Tibial nerve (tissue), 4 donors: ENCODE results near the gene CDKN1C. TPM values are rescaled to one million over a fixed set of nuclear protein-coding genes. Genes with fewer than 3 reads are reported as not detected.

Source experiments
- DNase-seq, 2 donors: peaks; one replicate each; pipeline ENCODE4 v3.0.0-alpha.2; 2019; ENCODE audit warnings: low spot score in 2 of 2
- H3K27ac ChIP-seq, 4 donors: fragments of 200-600 bp; sonication (generic) in 3 of 4; one replicate each; pipeline ENCODE4 v1.5.1; 2017 to 2019; ENCODE audit warnings: mild to moderate bottlenecking in 1 of 4
- H3K27me3 ChIP-seq, 2 donors: fragments of 200-600 bp; sonication (generic) in 1 of 2; one replicate each; pipeline versions ENCODE4 v1.5.1 to v1.6.0; 2017 to 2019
- H3K36me3 ChIP-seq, 3 donors: fragments of 200-600 bp; sonication (generic); one replicate each; pipeline ENCODE4 v1.5.1; 2018 to 2019
- H3K4me1 ChIP-seq, 4 donors: fragments of 200-600 bp; sonication (generic) in 3 of 4; one replicate each; pipeline ENCODE4 v1.5.1; 2017 to 2019
- H3K4me3 ChIP-seq, 4 donors: fragments of 200-600 bp; sonication (generic) in 3 of 4; one replicate each; pipeline ENCODE4 v1.5.1; 2017 to 2019; ENCODE audit warnings: mild to moderate bottlenecking in 1 of 4, moderate library complexity in 1 of 4
- H3K9me3 ChIP-seq, 4 donors: fragments of 200-600 bp; sonication (generic) in 3 of 4; one replicate each; pipeline ENCODE4 v1.5.1; 2017 to 2019
- EP300 ChIP-seq, 2 donors: sonication (generic); formaldehyde crosslinking; IDR thresholded peaks; one replicate each; pipeline ENCODE4 v1.6.1; 2017; ENCODE audit warnings: antibody characterized with exemption in 2 of 2, mild to moderate bottlenecking in 1 of 2
- POLR2A ChIP-seq, 2 donors: fragments of 450-650 bp; IDR thresholded peaks; one replicate each; pipeline ENCODE4 v1.6.1; 2017; ENCODE audit warnings: antibody characterized with exemption in 2 of 2, mild to moderate bottlenecking in 2 of 2, moderate library complexity in 2 of 2
- WGBS, 2 donors: methylation state at CpG; one replicate each; pipeline ENCODE4 v1.1.5; 2018; 5-methylcytosine and 5-hydroxymethylcytosine counted together
- total RNA-seq, 4 donors: library from RNA; depleted of rRNA; stranded (reverse); fragments of >200 nt; gene quantifications; one replicate each; pipeline ENCODE4 v1.1.0, GENCODE V29; 2016
- TF ChIP-seq, protein P1 (sequence below), 5 experiments: fragments of 200-600 bp in 3 of 5; fragments of 450-650 bp in 2 of 5; sonication (generic) in 3 of 5; IDR thresholded peaks; one replicate each; pipeline ENCODE4 v1.5.1; 2016 to 2019; ENCODE audit warnings: antibody characterized with exemption in 5 of 5, mild to moderate bottlenecking in 3 of 5, moderate library complexity in 2 of 5

The CDKN1C gene
- total RNA-seq, 4 donors from 2014 or later, result 128 to 330 (median 260) TPM

DNA sequence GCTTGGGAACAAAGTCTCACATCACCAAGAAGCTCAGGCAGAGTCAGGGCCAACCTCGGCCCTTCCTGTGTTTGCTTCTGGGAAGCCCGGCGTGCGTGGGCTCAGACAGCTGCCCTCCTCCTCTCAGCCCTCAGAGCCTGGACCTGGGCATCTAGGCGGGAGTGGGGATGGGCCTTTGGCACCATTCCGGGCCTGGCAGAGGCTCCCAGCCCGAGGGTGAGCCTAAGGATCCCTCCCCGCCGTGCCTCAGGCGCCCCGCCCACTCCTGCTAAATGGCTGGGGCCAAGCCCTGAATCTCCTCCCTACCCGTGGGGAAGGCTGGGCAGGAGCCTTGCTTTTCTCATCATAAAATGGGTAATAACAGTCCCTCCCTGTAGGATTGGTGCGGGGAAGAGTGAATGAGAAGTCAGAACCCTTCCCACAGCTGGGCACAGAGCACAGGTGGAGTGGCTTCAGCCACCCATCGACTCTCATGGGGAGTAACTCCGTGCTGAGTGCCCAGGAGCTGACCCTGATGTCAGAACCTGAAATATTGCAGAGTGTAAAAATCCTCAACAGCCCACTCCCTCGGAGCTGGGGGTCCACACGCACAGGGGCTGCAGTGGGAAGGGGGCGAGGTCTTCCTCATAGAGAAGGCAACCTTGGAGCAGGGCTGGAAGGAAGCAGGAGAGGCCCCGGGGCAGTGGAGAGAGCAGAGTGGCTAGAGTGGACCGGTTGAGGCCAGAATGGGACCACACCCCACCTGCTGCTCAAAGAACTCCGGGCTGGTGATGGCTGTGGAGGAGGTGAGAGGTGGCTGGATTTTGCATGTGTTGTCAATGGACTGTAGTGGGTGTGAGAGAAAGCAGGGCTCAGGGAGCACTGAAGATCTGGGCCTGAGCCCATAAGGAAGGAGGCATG, 18.8 kb upstream of the CDKN1C start:
- peaks cover 0 to 27% (median 0%) of the 10 kb centered on the region in 3 donors for H3K36me3 ChIP-seq
- peaks cover 0 to 53% (median 16%) of the 10 kb centered on the region in 4 donors for H3K4me1 ChIP-seq
- peaks cover 0 to 7% (median 0%) of the 10 kb centered on the region in 4 donors for H3K9me3 ChIP-seq
- 64 to 71% methylated on average over 21 of the region's 21 CpGs for WGBS, 2 donors
- TF ChIP-seq, protein P1, sequence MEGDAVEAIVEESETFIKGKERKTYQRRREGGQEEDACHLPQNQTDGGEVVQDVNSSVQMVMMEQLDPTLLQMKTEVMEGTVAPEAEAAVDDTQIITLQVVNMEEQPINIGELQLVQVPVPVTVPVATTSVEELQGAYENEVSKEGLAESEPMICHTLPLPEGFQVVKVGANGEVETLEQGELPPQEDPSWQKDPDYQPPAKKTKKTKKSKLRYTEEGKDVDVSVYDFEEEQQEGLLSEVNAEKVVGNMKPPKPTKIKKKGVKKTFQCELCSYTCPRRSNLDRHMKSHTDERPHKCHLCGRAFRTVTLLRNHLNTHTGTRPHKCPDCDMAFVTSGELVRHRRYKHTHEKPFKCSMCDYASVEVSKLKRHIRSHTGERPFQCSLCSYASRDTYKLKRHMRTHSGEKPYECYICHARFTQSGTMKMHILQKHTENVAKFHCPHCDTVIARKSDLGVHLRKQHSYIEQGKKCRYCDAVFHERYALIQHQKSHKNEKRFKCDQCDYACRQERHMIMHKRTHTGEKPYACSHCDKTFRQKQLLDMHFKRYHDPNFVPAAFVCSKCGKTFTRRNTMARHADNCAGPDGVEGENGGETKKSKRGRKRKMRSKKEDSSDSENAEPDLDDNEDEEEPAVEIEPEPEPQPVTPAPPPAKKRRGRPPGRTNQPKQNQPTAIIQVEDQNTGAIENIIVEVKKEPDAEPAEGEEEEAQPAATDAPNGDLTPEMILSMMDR (IDR thresholded peaks at IDR 0.05), result no peak
- no peak for TF ChIP-seq POLR2A (IDR thresholded peaks at IDR 0.05)
- TF ChIP-seq EP300 (IDR thresholded peaks at IDR 0.05), result no peak
- H3K4me3 ChIP-seq, result no peak overlapping the region
- peak overlapping the region in 1 of 4 donors; percentile 87 for H3K27ac ChIP-seq
- DNase-seq, result no peak
- H3K27me3 ChIP-seq, result peaks cover 0 to 26% of the 10 kb centered on the region in 2 donors

DNA sequence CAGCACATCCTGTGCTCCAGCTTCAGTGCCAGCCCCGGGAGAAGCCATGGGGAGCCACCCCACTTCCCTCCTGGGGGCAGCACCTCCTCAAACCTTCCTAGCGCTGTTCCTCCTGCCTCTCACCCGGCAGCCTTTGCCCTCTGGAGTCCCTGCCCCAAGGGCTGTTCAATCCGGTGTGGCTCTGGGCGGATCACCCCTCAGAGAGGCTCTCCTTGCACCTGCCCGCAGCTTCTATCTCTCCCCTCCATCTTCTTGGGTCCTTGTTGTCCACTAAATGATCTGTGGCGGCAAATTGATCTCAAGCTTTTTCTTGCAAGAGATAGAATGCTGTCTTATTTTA, 18.1 kb upstream of the CDKN1C start:
- WGBS, 2 donors, result 84 to 85% methylated on average over 7 of the region's 7 CpGs
- Histone ChIP-seq H3K27ac (peak overlapping the region in 1 of 4 donors; percentile 87), H3K4me3 (no peak overlapping the region)

DNA sequence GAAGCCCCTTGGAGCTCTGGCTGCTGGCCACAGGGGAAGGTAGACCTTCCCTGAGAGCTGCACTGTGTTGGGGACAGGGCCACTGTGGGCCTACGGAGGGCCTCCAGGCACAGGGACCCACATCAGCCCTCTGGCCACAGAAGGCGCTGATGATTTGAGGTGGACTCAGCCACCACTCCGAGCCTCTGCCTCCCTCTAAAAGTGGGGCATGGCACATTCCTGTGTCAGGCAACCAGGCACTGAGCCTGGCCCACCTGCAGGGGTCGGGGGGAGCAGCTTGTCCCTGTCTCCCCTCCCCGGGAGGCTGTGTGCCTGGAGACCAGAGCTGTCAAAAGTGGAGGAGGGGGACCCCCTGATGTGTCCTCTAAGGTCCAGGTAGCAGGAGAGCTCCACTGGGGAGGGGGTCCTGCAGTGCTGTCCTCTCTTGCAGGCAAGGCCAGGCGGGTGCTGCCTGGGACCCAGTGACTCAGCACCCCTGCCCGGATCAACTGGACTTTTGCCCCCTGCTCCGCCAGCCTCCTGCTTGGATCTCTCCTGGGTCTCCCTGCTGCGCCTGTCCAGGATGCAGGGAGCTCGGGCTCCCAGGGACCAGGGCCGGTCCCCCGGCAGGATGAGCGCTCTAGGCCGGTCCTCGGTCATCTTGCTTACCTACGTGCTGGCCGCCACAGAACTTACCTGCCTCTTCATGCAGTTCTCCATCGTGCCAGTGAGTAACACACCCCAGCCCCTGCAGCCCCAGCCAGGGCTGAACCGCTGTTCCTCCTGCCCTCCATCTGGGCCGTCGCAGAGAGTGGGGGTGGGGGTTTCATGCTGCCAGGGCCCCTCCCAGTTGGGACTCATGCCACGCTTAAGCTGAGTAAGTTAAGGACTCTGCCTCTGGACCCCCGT, 17.5 kb upstream of the CDKN1C start:
- Histone ChIP-seq H3K9me3 (peaks cover 0 to 7% (median 0%) of the 10 kb centered on the region in 4 donors), H3K4me3 (peak overlapping the region in 3 of 4 donors; percentile 43 to 80 (median 73)), H3K27ac (peak overlapping the region in 2 of 4 donors; percentile 87 to 91), H3K27me3 (peaks cover 0 to 12% of the 10 kb centered on the region in 2 donors), H3K36me3 (peaks cover 0 to 25% (median 0%) of the 10 kb centered on the region in 3 donors), H3K4me1 (peaks cover 0 to 59% (median 21%) of the 10 kb centered on the region in 4 donors)
- TF ChIP-seq EP300 (IDR thresholded peaks at IDR 0.05), result no peak
- TF ChIP-seq POLR2A (IDR thresholded peaks at IDR 0.05), result no peak
- TF ChIP-seq, protein P1 (IDR thresholded peaks at IDR 0.05), result no peak
- DNase-seq, result no peak
- WGBS, 2 donors, result 62 to 70% methylated on average over 11 to 20 of the region's 23 CpGs

More for the DNA sequence above, 18.1 kb upstream of the CDKN1C start:
- peaks cover 0 to 7% (median 0%) of the 10 kb centered on the region in 4 donors for H3K9me3 ChIP-seq
- peaks cover 0 to 18% of the 10 kb centered on the region in 2 donors for H3K27me3 ChIP-seq
- peaks cover 0 to 53% (median 16%) of the 10 kb centered on the region in 4 donors for H3K4me1 ChIP-seq
- TF ChIP-seq, protein P1 (IDR thresholded peaks at IDR 0.05), result no peak
- TF ChIP-seq POLR2A (IDR thresholded peaks at IDR 0.05), result no peak
- no peak for TF ChIP-seq EP300 (IDR thresholded peaks at IDR 0.05)
- peaks cover 0 to 27% (median 0%) of the 10 kb centered on the region in 3 donors for H3K36me3 ChIP-seq
- DNase-seq, result no peak

DNA sequence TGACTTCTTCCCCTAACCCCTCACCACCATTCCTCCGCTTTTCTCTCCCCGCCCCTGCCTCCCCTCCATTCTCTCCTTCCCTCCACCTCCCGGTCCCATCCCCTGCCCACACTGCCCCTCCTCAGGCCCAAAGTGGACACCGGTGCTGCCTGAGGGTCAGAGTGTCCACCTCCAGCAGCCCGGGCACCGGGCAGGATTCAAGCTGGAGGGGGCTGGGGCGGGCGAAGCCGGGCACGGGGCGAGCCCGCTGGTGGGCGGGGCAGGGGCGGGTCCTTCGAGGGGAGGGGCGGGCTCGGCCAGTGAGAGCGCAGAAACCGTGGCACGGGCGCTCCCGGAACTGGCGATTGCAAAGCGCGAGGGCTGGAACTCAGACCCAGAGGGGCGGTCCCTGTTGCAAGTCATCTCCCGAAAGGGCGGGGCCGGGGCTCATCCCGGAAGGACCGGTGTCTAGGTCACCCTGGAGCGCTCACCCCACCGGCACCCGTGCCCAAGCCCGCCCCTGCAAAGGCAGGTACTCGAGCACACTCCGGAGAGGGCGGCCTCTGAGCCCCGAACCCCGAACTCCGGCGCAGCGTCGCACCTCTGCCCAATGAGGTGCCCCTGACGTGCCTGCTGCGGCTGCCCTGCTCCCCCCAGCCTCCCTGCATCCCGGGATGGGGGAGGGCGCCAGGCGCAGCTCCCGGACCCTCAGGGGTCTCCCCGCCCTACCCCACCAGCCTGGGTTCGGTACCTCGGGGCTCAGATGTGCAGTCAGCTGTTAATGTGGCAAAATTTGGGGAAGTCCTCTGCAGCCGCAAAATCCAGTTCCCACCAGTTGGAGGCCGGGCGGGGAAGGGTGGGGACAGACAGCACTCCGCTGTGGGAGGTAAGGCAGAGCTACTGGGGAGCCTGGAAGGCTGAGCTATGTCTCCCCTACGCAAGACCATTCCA, 16.5 kb upstream of the CDKN1C start:
- DNase-seq, result peak; percentile 93
- Histone ChIP-seq H3K27ac (peak overlapping the region; percentile 61 to 91 (median 84)), H3K4me3 (peak overlapping the region; percentile 43 to 80 (median 70)), H3K9me3 (peaks cover 0 to 4% (median 0%) of the 10 kb centered on the region in 4 donors), H3K36me3 (peaks cover 0 to 16% (median 0%) of the 10 kb centered on the region in 3 donors), H3K27me3 (peaks cover 0 to 3% of the 10 kb centered on the region in 2 donors), H3K4me1 (peaks cover 0 to 60% (median 21%) of the 10 kb centered on the region in 4 donors)
- TF ChIP-seq, protein P1 (IDR thresholded peaks at IDR 0.05), result no peak
- TF ChIP-seq EP300 (IDR thresholded peaks at IDR 0.05) (peak; percentile 27 to 58), POLR2A (IDR thresholded peaks at IDR 0.05) (peak in 1 of 2 donors; percentile 44)
- 12% methylated on average over 12 to 29 of the region's 58 CpGs for WGBS, 2 donors
